Adipose tissue (tissue), 3 donors: ENCODE results near the gene CCDC201. TPM values are rescaled to one million over a fixed set of nuclear protein-coding genes. Genes with fewer than 3 reads are reported as not detected.
"Not testable (repeated sequence)": the region's sequence is repeated elsewhere in the genome, so short reads cannot be mapped to it uniquely, and the experiment has no call there.

Experiments used
- H3K27ac ChIP-seq: one replicate; pipeline ENCODE4 v1.5.1; 2013; ENCODE audit warnings: low read depth, low read length
- WGBS, 3 donors: extraction: QIAGEN DNeasy Blood & Tissue Kit; methylation state at CpG; one replicate each; pipeline ENCODE4 v1.1.7; 2013; 5-methylcytosine and 5-hydroxymethylcytosine counted together
- polyA plus RNA-seq, 3 donors: library from polyadenylated mRNA; stranded (reverse); fragments of 200-250 nt; gene quantifications; one replicate each; pipeline ENCODE4 v1.2.3, GENCODE V29; 2013
- donor health status: healthy with polysubstance abuse.
- donor health status: Bipolar disorder and iron deficiency.
- donor health status: healthy.

The CCDC201 gene
- polyA plus RNA-seq, 3 donors = not detected

DNA sequence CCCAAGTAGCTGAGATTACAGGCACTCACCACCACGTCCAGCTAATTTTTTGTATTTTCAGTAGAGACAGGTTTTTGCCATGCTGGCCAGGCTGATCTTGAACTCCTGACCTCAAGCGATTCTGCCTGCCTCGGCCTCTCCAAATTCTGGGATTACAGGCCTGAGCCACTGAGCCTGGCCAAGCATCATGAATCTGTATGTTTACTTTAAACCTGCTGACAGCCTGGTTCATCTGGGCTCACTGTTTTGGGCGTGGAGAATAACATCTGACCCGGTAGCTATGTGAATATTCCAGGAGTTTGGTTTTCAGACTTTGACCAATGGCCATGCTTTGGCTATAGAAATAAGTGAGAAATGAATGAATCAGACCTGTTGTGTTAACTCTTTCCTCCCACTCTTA is 26.3 kb downstream of the CCDC201 start:
- WGBS, 3 donors = 63 to 72% (median 66%) methylated on average over 5 of the region's 5 CpGs
- not testable (repeated sequence) for H3K27ac ChIP-seq

DNA sequence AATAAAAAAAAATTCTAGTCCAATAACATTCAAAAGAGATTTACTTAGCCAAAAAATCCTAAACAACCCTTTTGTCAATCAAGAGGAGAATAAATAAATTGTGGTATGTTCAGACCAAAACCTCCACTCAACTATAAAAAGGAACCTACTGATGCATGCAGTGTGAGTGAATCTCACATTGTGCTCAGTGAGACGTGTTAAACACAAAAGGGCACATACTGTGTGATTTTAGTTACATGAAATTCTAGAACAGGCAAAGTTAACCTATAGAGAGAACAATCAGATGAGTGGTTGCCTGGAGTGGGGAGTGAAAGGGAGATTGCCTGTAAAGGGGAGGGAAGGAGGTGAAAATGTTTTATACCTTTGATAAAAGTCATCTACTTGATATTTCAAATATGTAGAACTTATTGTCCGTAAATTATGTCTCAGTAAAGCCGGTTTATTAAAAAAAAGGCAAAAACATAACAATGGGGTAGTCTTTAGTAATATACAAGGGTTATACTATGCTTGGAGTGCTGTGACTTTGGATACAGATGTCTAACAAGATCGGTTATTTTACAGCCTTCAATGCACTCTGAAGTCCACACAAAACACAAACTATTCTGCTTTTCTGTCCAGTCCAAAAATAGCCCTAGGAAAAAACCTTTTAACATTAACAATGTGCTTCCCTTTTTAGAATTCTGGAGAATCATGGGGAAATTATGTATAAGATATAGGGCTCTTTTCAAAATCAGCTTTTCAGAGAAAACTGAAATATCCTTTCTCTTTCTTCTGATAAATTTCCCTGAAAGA is 30.8 kb downstream of the CCDC201 start:
- 57 to 60% (median 58%) methylated on average over 4 of the region's 4 CpGs for WGBS, 3 donors
- H3K27ac ChIP-seq = not testable (repeated sequence)

DNA sequence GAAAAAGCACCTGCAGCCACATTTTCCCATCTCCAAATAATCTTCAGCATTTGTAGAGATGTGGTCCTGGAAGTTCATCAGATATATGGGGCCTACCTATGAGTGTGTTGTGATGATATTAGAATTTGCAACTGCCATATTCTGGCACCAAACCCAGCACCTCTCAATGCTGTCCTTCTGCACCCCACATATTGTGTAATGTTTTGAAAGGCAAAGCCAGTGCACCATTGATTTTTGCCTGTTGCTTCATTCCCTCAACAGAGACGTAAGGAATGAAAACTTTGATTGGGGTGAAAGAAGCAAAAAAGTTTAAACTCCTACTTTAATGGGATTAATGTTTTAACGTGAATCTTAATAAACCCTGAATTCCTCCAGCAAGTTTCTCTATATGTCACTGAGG is 34.0 kb downstream of the CCDC201 start:
- WGBS, 3 donors = 62 to 81% (median 70%) methylated on average over 2 of the region's 2 CpGs
- not testable (repeated sequence) for H3K27ac ChIP-seq

DNA sequence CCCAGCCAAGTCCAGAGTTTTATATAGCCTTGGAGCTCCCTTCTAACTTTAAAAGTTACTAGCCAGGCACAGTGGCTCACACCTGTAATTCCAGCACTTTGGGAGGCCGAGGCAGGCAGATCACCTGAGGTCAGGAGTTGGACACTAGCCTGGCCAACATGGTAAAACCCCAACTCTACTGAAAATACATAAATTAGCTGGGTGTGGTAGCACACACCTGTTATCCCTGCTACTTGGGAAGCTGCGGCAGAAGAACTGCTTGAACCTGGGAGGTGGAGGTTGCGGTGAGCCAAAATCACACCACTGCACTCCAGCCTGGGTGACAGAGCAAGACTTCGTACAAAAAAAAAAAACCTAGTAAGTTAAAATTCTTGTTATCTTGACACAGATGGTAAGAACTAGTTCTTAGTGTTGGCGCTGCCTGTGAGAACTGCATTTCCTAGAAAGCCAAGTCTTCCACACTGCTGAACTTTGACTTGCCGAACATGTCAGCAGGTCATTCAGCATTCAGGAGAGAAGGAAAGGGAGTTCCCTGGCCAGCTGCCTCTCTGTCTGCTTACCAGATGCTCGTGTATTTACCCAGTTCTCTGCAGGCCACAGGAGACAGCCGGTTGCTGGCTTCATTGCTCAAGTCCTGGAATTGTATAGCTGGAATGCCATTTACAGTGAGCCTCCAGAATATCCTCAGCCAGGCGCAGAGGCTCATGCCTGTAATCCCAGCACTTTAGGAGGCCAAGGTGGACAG is 40.3 kb downstream of the CCDC201 start:
- 61 to 72% (median 64%) methylated on average over 9 of the region's 9 CpGs for WGBS, 3 donors
- H3K27ac ChIP-seq = not testable (repeated sequence)

DNA sequence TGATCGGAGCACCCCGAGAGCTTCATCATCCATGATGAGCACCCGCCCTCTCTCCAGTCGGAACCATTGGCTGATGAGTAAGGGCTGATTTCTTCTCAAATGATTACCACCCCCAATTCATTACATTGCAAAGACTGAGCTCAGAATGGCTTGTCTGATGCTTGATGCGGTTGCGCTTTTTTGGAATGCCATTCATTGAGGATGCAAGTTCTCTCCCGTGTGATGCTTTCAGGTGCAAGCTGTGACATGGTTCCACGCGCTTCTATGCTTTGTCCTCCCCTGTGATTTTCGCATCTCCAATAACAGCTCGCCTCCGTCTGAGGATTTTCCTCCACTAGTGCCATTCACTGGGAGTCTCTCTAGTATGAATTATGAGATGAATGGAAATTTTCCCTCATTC is 43.0 kb downstream of the CCDC201 start:
- WGBS, 3 donors = 90 to 93% (median 90%) methylated on average over 12 of the region's 12 CpGs
- H3K27ac ChIP-seq = not testable (repeated sequence)

DNA sequence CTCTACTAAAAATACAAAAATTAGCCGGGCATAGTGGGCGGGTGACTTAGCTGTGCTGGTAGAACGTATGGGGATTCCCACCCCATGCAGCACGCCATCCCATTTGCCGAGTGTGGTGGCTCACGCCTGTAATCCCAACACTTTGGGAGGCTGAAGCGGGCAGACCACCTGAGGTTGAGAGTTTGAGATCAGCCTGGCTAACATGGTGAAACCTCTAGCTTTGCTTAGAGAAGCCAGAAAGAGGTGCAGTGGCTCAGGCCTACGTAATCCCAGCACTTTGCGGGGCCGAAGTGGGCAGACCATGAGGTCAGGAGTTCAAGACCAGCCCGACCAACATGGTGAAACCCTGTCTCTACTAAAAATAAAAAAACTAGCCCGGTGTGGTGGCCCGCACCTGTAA is 45.2 kb downstream of the CCDC201 start:
- not testable (repeated sequence) for H3K27ac ChIP-seq
- 93 to 96% (median 96%) methylated on average over 13 of the region's 13 CpGs for WGBS, 3 donors

DNA sequence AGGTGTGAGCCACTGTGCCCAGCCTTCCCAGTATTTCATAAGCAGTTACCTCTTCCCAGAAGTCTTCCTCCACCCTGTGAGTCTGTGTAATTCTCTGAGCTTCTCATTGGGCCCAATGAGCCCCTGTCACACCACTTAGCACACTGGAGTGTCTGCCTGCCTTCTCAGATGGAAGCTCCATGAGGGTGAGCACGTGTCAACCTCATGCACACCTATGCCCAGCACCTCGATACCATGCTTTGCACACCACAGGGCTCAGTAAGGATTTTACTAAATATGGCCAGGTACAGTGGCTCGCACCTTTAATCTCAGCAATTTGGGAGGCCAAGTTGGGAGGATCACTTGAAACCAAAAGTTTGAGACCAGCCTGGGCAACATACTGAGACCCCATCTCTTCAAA is 46.3 kb downstream of the CCDC201 start:
- not testable (repeated sequence) for H3K27ac ChIP-seq
- 79 to 86% (median 83%) methylated on average over 3 of the region's 3 CpGs for WGBS, 3 donors

DNA sequence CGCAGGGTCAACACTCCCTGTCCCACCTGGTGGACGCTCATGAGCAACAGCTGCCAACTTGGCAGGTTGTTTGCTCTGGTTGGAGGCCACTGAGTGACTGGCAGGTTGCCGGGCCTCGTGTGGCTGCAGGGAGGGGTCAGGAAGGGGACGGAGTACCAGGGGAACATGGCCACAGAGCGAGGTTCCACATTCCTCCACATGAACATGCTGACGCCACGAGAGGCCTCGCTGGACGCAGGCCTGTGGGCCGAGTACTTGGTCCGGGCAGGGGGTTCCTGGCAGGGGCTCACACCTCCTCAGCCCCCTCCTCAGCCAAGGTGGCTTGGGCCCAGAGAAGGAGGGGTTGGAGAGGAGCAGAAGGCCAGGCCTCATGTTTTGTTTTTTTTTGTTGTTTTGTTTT is 54.1 kb downstream of the CCDC201 start:
- H3K27ac ChIP-seq = not testable (repeated sequence)

DNA sequence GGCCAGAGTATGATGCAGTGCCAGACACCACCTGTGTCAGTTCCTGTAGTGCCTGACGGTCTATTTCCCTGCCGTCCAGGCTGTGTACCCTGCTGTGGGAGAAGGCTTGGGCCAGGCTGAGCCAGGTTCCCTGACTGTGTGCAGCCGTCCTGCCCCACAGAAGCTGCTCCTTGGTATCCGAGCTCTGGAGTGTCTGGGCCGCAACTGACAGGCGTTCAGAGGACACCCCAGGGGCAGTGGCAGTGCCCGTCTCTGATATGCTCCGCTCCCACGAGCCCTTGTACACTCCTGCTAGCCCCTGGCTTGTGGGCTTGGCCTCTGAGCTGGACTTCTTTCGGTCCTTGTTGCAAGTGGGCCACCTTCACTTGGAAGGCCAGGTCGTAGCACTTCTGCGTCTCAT is 55.0 kb downstream of the CCDC201 start:
- H3K27ac ChIP-seq = not testable (repeated sequence)
- WGBS, 3 donors = 82 to 91% (median 90%) methylated on average over 10 to 12 of the region's 12 CpGs

More for the DNA sequence above, 54.1 kb downstream of the CCDC201 start:
- 90 to 95% (median 90%) methylated on average over 10 to 12 of the region's 12 CpGs for WGBS, 3 donors

DNA sequence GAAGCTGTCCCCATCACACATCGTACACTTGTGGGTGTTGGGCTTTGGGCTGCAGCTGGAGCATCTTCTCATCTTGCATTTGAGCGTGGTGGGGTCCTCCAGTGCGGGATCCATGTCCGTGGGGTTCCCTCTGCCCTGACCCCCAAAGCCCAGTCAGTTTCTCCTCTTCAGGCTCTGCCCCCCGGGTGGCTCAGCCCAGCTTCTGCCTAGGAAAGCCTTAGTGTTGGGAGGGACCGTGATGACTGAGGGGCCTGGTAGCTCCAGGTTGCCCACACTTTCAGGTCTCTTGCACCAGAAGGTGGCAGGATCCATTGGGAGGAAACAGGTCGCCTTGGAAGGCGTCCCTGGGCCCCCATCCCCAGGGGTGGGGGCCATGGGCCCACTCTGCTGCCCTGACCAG is 55.9 kb downstream of the CCDC201 start:
- 90 to 95% (median 93%) methylated on average over 7 to 8 of the region's 8 CpGs for WGBS, 3 donors
- not testable (repeated sequence) for H3K27ac ChIP-seq

DNA sequence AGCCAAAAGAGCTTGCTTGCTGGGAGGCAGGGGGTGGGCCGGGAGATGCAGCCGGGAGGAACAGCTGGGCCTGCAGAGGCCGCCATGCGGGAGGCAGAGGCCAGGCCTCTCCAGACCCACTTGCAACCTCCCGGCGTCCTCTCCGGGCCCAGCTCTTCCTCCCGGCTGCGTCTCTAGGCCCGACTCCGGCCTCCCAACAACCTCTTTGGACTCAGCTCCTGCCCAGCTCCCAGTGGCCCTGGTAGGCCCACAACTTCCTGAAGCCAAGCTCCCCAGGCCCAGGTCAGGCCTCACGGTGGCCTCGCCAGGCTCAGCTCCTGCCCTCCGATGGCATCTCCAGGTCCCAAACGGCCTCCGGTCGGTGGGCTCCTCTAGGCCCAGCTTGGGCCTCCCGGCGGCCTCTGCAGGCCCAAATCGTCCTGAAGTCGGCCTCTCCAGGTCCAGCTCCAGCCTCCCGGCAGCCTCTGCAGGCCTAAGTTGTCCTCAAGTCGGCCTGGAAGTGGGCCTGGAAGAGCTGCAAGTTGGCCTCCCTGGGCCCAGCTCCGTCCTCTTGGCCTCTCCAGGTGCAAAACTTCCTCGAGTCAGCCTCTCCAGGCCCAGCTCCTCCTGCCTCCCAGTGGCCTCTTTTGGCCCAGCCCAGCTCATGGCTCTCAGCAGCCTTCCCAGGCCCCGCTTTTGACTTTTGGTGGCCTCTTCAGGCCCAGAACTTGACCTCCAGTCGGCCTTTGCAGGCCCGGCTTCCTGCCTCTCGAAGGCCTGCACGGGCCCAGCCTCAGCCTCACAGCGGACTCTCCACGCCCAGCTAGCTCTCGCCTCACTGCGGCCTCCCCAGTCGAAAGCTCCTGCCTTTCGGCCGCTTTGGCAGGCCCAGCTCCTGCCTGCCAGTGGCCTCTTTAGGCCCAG is 58.4 kb downstream of the CCDC201 start:
- H3K27ac ChIP-seq = not testable (repeated sequence)
- 86 to 90% (median 88%) methylated on average over 32 to 37 of the region's 37 CpGs for WGBS, 3 donors

DNA sequence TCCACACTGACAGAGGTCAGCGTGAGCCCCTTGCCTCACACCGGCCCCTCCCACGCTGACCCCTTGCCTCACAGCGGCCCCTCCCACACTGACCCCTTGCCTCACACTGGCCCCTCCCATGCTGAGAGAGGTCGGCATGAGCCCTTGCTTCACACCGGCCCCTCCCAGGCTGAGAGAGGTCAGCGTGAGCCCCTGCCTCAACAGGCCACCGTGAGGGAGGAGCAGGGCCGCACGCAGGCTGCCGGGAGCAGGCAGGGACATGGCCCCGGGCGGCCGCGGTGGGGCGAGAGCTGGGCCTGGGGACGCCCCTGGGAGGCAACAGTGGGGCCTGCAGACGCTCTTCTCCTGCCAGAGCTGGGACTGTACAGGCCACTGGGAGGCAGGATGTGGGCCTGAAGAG is 59.1 kb downstream of the CCDC201 start:
- WGBS, 3 donors = 89 to 93% (median 92%) methylated on average over 14 to 18 of the region's 18 CpGs

DNA sequence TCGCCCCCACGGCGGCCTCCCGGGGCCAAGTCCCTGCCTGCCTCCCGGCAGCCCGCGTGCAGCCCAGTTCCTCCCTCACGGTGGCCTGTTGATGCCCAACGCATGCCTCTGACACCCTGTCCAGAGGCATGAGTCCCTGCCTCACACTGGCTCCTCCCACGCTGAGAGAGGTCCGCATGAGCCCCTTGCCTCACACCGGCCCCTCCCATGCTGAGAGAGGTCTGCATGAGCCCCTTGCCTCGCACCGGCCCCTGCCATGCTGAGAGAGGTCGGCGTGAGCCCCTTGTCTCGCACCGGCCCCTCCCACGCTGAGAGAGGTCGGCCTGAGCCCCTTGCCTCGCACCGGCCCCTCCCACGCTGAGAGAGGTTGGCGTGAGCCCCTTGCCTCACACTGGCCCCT is 59.9 kb downstream of the CCDC201 start:
- H3K27ac ChIP-seq = no peak overlapping the region
- 91 to 97% (median 93%) methylated on average over 19 to 24 of the region's 24 CpGs for WGBS, 3 donors

More for the DNA sequence above, 59.1 kb downstream of the CCDC201 start:
- not testable (repeated sequence) for H3K27ac ChIP-seq

DNA sequence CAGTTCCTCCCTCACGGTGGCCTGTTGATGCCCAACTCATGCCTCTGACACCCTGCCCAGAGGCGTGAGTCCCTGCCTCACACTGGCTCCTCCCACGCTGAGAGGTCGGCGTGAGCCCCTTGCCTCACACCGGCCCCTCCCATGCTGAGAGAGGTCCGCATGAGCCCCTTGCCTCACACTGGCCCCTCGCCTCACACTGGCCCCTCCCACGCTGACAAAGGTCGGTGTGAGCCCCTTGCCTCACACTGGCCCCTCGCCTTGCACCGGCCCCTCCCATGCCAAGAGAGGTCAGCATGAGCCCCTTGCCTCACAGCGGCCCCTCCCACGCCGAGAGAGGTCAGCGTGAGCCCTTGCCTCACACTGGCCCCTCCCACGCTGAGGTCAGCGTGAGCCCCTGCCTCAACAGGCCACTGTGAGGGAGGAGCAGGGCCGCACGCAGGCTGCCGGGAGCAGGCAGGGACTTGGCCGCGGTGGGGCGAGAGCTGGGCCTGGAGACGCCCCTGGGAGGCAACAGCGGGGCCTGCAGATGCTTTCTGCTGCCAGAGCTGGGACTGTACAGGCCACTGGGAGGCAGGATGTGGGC is 61.1 kb downstream of the CCDC201 start:
- 86 to 92% (median 91%) methylated on average over 26 of the region's 26 CpGs for WGBS, 3 donors
- not testable (repeated sequence) for H3K27ac ChIP-seq

DNA sequence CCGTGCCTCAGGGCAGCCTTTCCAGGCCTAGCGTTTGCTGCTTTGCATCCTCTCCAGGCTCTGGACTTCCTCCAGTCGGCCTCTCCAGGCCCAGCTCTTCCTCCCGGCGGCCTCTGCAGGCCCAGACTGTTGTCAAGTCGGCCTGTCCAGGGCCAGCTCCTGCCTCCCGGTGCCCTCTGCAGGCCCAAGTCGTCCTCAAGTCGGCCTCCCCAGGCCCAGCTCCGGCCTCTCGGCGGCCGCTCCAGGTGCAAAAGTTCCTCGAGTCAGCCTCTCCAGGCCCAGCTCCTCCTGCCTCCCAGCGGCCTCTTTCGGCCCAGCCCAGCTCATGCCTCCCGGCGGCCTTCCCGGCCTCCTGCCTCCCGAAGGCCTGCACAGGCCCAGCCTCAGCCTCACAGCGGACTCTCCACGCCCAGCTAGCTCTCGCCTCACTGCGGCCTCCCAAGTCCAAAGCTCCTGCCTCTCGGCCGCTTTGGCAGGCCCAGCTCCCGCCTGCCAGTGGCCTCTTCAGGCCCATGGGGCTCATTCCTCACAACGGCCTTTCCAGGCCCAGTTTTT is 62.4 kb downstream of the CCDC201 start:
- WGBS, 3 donors = 89 to 96% (median 92%) methylated on average over 22 to 26 of the region's 28 CpGs

More for the DNA sequence above, 62.4 kb downstream of the CCDC201 start:
- not testable (repeated sequence) for H3K27ac ChIP-seq
